ENCODE data around the gene DNAJA4. TPM values are rescaled to one million over a fixed set of nuclear protein-coding genes. Genes with fewer than 3 reads are reported as not detected.

The DNAJA4 gene
- total and polyA plus RNA-seq, 7 donors = 7.4 to 26.1 (median 16.8) TPM

DNA sequence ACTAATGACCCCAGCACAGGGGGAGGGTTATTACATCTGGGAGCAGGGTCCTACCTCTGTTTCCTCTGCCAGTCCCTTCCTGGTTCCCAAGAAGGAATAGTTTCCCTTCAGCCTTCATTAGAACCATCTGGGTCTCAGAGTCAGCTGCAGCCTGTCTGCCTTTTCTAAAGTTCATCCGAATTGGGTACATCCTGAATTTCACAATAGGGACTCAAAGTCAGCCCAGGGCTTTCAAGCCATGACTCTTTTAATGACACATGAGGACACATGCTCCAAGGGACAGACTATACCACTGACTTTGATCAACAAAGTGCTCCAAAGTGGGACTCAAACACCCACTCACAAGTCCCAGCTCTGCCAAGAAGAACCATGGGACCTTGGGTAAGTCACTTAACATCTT lies 63.1 kb downstream of the DNAJA4 start:
- peaks cover 0 to 10% (median 0%) of the 10 kb centered on the region in 4 donors for H3K4me1 ChIP-seq
- no peak overlapping the region for H3K4me3 ChIP-seq
- WGBS, 2 donors = 74 to 86% methylated on average over 1 of the region's 1 CpG
- H3K9me3 ChIP-seq = no peaks in the 10 kb centered on the region
- H3K27me3 ChIP-seq = no peaks in the 10 kb centered on the region
- intact Hi-C loops (cut with DNase I) = no loop called here
- no peak overlapping the region for H3K27ac ChIP-seq
- no peaks in the 10 kb centered on the region for H3K36me3 ChIP-seq
- TF ChIP-seq POLR2A (IDR thresholded peaks at IDR 0.05) (no peak), EP300 (IDR thresholded peaks at IDR 0.05) (no peak), POLR2AphosphoS5 (IDR thresholded peaks at IDR 0.05) (no peak)
- TF ChIP-seq, protein P1, sequence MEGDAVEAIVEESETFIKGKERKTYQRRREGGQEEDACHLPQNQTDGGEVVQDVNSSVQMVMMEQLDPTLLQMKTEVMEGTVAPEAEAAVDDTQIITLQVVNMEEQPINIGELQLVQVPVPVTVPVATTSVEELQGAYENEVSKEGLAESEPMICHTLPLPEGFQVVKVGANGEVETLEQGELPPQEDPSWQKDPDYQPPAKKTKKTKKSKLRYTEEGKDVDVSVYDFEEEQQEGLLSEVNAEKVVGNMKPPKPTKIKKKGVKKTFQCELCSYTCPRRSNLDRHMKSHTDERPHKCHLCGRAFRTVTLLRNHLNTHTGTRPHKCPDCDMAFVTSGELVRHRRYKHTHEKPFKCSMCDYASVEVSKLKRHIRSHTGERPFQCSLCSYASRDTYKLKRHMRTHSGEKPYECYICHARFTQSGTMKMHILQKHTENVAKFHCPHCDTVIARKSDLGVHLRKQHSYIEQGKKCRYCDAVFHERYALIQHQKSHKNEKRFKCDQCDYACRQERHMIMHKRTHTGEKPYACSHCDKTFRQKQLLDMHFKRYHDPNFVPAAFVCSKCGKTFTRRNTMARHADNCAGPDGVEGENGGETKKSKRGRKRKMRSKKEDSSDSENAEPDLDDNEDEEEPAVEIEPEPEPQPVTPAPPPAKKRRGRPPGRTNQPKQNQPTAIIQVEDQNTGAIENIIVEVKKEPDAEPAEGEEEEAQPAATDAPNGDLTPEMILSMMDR (IDR thresholded peaks at IDR 0.05) = no peak
- DNase-seq = no peak

DNA sequence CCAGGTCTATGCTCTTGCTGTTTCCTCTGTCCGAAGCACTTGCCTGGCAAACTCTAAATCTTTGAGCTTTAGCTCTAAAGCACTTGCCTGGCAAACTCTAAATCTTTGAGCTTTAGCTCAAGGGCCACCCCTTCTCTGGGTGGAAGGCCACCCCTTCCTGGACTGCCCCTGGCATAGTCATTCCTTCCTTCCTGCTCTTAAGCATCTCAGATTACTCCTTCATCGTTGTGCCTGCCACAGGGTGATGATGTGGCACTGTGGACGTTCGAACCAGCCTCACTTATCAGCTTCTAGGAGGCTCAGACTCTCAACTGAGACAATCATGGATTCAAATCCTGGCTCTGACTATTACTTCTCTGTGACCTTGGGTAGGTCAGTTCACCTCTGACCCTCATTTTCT lies 65.3 kb downstream of the DNAJA4 start:
- no peak for TF ChIP-seq EP300 (IDR thresholded peaks at IDR 0.05)
- TF ChIP-seq POLR2AphosphoS5 (IDR thresholded peaks at IDR 0.05) = no peak
- TF ChIP-seq, protein P1 (IDR thresholded peaks at IDR 0.05) = no peak
- no peak for TF ChIP-seq POLR2A (IDR thresholded peaks at IDR 0.05)
- peaks cover 0 to 10% (median 0%) of the 10 kb centered on the region in 4 donors for H3K4me1 ChIP-seq
- WGBS, 2 donors = 62 to 63% methylated on average over 4 of the region's 4 CpGs
- no peak overlapping the region for H3K4me3 ChIP-seq
- no peaks in the 10 kb centered on the region for H3K9me3 ChIP-seq
- no peak for DNase-seq
- no peak overlapping the region for H3K27ac ChIP-seq
- intact Hi-C loops (cut with DNase I) = no loop called here
- H3K36me3 ChIP-seq = no peaks in the 10 kb centered on the region
- H3K27me3 ChIP-seq = no peaks in the 10 kb centered on the region

Small RNAs within 50 kb of the gene (small RNA-seq; reads per million reads assigned to genes)
- 0 reads per million in 3 donors for gene AC090607.5

Other genes with a start within 250 kb of the DNAJA4 start
- gene TBC1D2B, start 186.9 kb upstream of the DNAJA4 start, total RNA-seq = 10 to 100 TPM; 25.3 to 47.1 (median 37.6) TPM
- gene TBC1D2B, start 186.9 kb upstream of the DNAJA4 start, polyA plus RNA-seq = 10 to 100 TPM in 2 of 3 donors, 1 to 10 TPM in 1; 7.6 to 30.3 (median 13.2) TPM
- not detected for gene SH2D7, start 172.0 kb upstream of the DNAJA4 start, total RNA-seq
- gene SH2D7, start 172.0 kb upstream of the DNAJA4 start, polyA plus RNA-seq = 1 to 10 TPM in 2 of 3 donors, under 1 TPM in 1; 0.69 to 3.0 (median 2.5) TPM
- gene CIB2, start 133.1 kb upstream of the DNAJA4 start, total RNA-seq = 10 to 100 TPM in 3 of 4 donors, 1 to 10 TPM in 1; 3.5 to 11.7 (median 10.4) TPM
- 10 to 100 TPM in 2 of 3 donors, 1 to 10 TPM in 1; 7.1 to 41.4 (median 16.9) TPM for gene CIB2, start 133.1 kb upstream of the DNAJA4 start, polyA plus RNA-seq
- gene IDH3A, start 115.2 kb upstream of the DNAJA4 start, total RNA-seq = 100 to 1,000 TPM in 1 of 4 donors, 10 to 100 TPM in 3; 74.9 to 106 (median 93.9) TPM
- 10 to 100 TPM; 78.1 to 85.1 (median 79.5) TPM for gene IDH3A, start 115.2 kb upstream of the DNAJA4 start, polyA plus RNA-seq
- gene ACSBG1, start 30.0 kb upstream of the DNAJA4 start, total RNA-seq = 1 to 10 TPM; 1.3 to 3.9 (median 2.2) TPM
- under 1 TPM; 0.23 to 0.60 (median 0.51) TPM for gene ACSBG1, start 30.0 kb upstream of the DNAJA4 start, polyA plus RNA-seq
- 10 to 100 TPM; 43.2 to 58.2 (median 52.0) TPM for gene SKIC8, start 35.0 kb downstream of the DNAJA4 start, total RNA-seq
- gene SKIC8, start 35.0 kb downstream of the DNAJA4 start, polyA plus RNA-seq = 10 to 100 TPM; 50.4 to 81.1 (median 63.3) TPM
- gene CRABP1, start 75.8 kb downstream of the DNAJA4 start, total RNA-seq = 1 to 10 TPM; 2.1 to 8.2 (median 5.3) TPM
- 1 to 10 TPM in 1 of 3 donors, not detected in 2; 3.3 TPM for gene CRABP1, start 75.8 kb downstream of the DNAJA4 start, polyA plus RNA-seq
- 10 to 100 TPM; 28.4 to 42.1 (median 34.3) TPM for gene IREB2, start 173.7 kb downstream of the DNAJA4 start, total RNA-seq
- gene IREB2, start 173.7 kb downstream of the DNAJA4 start, polyA plus RNA-seq = 10 to 100 TPM; 12.6 to 17.9 (median 13.2) TPM
- 10 to 100 TPM in 3 of 4 donors, 1 to 10 TPM in 1; 9.1 to 17.8 (median 15.0) TPM for gene HYKK, start 243.0 kb downstream of the DNAJA4 start, total RNA-seq
- 1 to 10 TPM; 4.0 to 7.2 (median 4.9) TPM for gene HYKK, start 243.0 kb downstream of the DNAJA4 start, polyA plus RNA-seq

Data from sigmoid colon (tissue), 7 donors.